ENCODE measurements around the gene MORN1.
"Not testable (repeated sequence)": the region's sequence is repeated elsewhere in the genome, so short reads cannot be mapped to it uniquely, and the experiment has no call there.

DNA sequence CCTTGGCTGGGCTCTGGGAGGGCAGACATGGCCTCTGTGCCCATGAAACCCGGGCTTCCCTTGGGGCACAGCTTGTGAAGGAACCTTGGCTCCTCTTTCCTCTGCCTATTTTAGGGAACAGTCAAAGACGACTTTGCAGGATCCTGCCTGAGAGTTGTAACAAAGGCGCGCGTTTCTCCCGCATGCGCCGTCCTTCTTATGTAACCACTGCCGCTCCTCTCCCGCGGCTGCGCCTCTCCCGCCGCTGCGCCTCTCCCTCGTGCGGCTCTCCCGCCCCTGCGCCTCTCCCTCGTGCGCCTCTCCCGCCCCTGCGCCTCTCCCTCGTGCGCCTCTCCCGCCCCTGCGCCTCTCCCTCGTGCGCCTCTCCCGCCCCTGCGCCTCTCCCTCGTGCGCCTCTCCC, 59.8 kb downstream of the MORN1 start:
- TF ChIP-seq, protein P1, sequence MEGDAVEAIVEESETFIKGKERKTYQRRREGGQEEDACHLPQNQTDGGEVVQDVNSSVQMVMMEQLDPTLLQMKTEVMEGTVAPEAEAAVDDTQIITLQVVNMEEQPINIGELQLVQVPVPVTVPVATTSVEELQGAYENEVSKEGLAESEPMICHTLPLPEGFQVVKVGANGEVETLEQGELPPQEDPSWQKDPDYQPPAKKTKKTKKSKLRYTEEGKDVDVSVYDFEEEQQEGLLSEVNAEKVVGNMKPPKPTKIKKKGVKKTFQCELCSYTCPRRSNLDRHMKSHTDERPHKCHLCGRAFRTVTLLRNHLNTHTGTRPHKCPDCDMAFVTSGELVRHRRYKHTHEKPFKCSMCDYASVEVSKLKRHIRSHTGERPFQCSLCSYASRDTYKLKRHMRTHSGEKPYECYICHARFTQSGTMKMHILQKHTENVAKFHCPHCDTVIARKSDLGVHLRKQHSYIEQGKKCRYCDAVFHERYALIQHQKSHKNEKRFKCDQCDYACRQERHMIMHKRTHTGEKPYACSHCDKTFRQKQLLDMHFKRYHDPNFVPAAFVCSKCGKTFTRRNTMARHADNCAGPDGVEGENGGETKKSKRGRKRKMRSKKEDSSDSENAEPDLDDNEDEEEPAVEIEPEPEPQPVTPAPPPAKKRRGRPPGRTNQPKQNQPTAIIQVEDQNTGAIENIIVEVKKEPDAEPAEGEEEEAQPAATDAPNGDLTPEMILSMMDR (IDR thresholded peaks at IDR 0.05), result not testable (repeated sequence)
- not testable (repeated sequence) for TF ChIP-seq POLR2AphosphoS5 (IDR thresholded peaks at IDR 0.05); EP300 (IDR thresholded peaks at IDR 0.05); POLR2A (IDR thresholded peaks at IDR 0.05; ENCODE audit: low read depth)

All from esophagus muscularis mucosa (tissue), 4 donors.